Embryonic facial prominence (tissue), 1 donor: Measurements from ENCODE around the gene ATF6B.
"Not testable (repeated sequence)": the region's sequence is repeated elsewhere in the genome, so short reads cannot be mapped to it uniquely, and the experiment has no call there.

Experiments
- DNase-seq: peaks from one replicate; pipeline ENCODE4 v3.0.0-alpha.2; 2016; ENCODE audit errors: extremely low spot score

Gene ATF6B

DNA sequence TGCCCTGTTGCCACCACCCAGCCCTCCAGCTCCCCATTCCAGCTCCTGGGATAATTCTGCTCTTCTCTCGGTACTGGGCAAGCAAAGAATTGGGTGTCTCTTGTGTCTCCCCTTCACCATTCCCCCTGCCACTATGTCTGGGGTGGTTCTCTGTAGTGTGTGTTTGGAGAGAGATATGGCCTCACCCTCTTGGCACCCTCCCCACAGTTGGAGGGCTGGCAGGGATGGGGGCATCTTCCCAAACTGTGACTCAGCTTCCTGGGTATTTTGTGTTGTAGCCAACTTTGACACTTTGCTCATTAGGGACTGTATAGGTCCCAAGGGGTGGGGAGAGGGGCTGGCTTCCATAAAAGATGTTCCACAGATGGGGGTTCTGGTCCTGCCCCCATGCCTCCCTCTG, 20.6 kb downstream of the ATF6B start:
- DNase-seq, result no peak

DNA sequence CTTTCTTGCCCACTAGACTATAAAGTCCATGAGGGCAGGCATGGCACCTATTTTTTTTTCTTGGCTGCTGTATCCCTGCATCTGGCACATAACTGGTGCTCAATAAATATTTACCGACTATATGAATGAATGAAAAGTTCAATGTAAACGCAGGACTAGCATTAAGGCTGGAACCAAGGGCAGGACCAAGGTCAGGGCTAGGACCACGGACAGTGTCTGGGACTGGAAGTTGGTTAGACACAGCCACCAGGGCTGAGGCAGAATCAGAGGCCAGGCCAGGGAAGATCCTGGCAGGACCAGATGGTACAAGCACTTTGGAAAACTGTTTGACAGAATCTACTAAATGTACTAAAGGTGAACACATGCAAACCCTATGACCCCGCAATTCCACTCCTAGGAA, 22.6 kb downstream of the ATF6B start:
- no peak for DNase-seq

DNA sequence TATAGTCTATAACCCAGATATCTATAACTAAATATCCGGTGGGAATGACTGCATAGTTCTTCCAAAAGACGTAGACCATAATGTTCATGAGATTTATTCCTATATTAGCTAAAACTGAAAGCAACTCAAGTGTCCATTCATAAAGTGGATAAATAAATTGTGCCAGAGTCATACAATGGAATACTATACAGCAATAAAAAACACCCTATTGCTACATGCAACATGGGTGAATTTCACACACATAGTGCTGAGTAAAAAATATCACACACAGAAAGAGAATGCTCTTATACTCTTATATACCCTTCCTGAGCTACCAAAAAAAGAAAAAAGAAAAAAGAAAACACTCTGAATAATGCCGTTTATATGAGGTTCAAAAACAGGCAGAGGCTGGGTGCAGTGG, 25.8 kb downstream of the ATF6B start:
- DNase-seq, result no peak

DNA sequence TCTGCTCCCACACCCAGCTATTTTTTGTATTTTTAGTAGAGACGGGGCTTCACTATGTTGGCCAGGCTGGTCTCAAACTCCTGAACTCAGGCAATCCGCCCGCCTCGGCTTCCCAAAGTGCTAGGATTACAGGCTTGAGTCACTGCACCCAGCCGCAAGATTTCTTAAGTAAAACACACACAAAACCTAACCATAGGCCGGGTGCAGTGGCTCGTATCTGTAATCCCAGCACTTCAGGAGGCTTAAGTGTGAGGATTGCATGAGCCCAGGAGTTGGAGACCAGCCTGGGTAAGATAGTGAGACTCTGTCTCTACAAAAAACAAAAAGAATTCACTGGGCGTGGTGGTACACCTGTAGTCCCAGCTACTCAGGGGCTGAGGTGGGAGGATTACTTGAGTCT, 27.8 kb downstream of the ATF6B start:
- DNase-seq, result not testable (repeated sequence)

DNA sequence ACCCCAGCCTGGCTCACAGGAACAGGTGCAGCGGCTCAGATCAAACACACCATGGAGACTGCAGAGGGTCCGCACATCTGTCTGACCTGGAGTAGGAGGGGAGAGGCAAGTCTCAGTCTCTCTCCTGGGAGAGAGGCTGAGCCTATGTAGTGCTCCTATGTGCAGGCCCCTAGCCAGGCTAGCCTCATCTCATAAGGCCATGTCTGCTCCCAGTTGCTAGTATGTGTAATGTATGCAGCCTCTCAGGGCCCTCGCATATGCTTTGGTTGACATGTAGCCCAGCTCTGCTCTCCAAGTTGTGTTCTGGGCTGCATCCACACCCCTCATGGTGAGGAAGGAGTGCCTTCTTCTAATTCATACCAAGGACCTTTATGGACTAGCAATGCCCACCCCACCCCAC, 30.7 kb downstream of the ATF6B start:
- no peak for DNase-seq

DNA sequence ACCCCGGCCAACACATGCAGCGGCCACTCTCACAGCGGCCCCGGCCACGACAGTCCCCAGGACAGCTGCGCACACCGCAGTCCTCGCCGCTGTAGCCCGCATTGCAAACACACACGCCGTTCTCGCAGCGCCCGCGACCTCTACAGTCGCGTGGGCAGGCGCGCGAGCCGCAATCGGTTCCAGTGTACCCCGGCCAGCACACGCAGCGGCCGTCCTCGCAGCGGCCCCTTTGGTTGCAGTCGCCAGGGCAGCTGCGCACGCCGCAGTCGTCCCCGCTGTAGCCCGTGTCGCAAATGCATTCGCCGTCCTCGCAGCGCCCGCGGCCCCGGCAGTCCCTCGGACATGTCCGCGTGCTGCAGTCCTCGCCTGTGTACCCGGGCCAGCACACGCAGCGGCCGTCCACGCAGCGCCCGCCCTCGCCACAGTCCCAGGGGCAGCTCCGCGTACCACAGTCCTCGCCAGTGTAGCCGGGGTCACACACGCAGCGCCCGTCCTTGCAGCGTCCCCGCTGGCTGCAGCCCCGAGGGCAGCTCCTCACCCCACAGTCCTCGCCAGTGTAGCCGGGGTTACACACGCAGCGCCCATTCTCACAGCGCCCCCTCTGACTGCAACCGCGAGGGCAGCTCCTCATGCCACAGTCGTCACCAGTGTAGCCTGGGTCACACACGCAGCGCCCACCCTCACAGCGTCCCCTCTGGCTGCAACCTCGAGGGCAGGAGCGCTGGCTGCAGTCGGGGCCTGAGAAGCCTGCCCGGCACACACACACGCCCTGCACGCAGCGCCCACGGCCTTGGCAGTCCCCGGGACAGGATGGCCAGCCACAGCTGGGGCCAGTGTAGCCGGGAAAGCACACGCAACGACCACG, 31.4 kb downstream of the ATF6B start:
- no peak for DNase-seq

DNA sequence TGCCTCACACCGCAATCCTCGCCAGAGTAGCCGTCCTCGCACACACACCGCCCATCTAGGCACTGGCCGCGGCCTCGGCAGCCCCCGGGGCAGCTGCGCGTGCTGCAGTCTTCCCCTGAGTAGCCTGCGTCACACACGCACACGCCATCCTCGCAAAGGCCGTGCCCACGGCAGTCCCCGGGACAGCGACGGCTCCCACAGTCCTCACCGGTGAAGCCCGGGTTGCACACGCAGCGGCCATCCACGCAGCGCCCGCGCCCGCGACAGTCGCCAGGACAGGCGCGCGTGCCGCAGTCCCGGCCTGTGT, 32.0 kb downstream of the ATF6B start:
- DNase-seq, result no peak

DNA sequence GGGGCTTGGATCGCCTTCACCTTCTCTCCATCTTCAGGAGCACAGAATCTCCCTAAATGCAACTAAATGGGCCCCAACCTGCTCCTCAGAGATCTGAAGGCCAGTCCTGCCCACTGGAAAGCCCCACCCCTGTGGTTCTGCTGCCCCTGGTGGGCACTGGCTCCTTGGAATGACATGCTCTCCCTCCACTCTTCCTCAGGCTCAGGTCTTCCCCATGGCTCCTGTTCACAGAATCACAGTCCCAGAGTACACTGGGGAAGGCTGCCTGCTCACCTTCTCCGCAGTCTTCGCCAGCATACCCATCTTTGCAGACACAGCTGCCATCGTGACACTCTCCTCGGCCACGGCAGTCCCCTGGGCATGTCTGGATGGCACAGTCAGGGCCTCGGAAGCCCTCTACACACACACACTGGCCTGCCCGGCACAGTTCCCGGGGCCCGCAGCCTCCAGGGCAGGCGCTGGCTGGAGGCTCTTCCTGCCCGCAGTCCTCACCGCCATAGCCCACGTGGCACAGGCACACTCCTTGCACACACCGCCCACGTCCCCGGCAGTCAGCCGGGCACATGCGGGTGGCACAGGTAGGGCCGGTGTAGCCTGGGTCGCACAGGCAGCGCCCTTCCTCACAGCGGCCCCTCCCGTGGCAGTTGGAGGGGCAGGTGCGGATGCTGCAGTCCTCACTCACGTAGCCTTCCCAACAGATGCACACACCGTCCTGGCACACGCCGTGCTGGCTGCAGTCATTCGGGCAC, 32.5 kb downstream of the ATF6B start:
- DNase-seq, result no peak

DNA sequence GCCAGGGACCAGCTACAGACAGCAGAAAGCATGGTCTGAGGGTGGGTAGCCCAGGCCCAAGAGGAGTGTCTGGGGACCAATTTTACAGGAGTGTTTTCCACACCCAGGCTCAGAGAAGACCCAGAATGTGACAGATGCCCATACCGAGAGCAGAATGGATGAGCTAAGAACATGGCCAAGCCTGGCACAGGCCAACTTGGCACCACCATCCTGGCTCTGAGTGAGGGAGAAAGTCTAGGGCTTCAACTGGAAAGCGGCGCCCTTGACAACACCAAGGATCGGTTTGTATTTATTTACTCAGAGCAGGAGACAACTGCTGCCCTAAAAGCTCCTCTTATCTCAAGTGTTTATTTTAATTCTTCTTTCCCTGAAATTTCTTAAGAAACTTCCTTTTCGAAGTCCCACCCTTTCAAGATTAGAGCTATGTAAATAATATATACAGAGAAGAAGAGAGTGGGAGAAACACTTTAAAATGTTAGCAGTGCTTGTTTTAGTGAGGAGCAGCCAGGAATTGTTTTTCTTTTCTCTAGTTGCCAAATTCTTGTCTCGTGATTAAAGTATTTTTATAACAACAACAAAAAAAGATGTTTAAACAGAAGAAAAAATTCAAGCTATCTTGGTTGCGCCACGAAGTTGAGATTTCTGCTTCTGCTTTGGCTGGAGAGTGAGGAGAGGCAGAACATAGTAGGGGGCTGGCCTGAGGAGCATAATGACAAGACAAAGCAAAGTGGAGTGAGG, 35.1 kb downstream of the ATF6B start:
- no peak for DNase-seq

DNA sequence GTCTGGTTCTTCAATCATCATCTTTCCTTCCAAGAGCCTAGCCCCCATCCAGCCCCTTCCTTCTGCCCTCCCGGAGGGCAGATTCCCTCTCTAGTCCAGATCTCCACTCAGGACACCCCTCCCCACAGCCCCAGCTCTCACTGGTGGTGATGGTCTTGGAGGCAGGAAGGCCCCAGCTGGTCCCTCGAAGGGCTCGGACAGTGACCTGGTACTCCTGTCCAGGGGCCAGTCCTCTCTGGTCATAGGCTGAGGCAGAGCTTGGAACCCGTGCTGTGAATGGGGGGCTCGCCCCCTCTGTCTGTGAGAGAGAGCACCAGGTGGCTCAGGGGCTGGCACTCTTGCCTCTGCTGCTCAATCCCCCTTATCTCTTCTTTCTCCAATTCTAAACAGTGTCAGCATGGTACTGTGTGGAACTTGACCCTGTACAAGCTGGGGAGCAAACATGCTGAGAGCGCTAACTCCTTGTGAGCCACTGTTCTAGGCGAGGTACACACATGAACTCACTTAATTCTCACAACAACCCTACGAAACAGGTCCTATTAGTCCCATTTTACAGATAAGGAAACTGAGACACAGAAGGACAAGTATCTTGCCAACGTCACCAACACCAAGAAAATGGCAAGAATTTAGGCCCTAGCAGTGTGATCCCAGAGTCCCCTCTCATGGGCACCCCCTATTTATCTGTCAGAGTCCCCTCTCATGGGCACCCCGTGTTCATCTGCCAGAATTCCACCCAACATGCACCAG, 38.8 kb downstream of the ATF6B start:
- no peak for DNase-seq

DNA sequence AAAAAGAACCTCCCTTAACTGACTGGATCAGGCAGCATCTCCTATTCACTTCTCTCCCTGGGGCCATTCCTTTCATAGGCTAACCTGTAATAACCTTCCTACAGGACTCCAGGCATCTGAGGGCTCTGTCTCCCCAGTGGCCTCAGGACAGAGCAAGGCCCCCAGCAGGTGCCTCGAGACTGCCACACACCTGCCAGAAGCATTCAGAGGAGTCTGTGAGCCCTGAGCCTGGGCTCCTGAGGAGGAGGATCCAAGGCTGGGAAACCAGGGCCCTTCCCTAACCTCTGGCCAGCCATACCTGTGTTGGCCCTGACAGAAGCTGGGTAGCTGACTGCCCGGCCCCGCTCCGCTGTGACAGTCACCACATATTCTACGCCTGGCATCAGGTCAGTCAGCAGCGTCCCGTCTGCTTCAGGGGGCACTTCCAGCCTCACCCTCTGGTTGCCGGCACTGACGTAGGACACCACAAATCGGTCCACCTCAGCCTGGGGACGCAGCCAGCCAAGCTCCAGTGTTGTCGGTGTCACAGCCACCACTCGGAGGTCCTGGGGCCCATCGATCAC, 39.5 kb downstream of the ATF6B start:
- no peak for DNase-seq

DNA sequence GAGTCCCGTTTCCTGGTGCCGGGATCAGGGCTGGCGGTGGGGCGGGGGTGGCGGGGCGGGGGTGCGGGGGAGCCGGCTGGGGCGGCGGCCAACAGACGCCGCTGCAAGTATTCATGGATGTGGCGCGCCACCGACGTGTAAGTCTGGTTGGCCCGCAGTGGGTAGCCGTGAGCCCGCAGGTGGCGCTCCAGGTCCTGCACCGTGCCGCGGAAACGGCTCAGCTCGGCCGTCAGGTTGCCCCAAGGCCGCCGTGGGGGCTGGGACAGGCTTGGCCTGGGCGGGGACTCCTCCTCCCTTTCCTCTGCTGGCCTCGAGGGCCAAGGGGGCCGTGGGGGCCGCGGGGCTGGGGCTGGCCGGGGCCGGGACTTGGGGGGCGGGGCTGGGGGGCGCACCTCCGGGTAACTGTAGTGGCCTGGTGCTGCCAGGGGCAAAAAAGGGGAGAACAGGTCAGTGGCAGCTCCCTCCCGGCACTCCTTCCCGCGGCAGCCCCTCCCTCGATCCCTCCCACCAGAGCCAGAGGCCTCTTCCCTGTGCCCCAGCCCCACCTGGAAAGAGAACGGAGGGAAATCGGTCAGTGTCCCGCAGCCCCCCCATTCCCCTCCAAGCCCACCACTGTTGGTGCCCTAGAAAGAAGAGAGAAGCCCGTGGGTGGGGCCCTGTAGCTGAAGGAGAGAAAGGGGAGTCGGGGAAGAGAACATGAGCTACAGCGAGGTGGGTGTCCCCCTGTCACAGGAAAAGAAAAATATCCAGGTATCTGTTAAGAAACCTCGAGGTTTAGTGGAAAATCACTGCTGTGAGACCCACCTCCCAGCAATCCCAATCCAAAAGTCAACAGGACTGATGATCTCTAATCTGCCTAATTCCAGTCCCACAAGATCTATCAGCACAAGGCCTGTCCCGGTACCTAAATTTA, 40.2 kb downstream of the ATF6B start:
- no peak for DNase-seq

DNA sequence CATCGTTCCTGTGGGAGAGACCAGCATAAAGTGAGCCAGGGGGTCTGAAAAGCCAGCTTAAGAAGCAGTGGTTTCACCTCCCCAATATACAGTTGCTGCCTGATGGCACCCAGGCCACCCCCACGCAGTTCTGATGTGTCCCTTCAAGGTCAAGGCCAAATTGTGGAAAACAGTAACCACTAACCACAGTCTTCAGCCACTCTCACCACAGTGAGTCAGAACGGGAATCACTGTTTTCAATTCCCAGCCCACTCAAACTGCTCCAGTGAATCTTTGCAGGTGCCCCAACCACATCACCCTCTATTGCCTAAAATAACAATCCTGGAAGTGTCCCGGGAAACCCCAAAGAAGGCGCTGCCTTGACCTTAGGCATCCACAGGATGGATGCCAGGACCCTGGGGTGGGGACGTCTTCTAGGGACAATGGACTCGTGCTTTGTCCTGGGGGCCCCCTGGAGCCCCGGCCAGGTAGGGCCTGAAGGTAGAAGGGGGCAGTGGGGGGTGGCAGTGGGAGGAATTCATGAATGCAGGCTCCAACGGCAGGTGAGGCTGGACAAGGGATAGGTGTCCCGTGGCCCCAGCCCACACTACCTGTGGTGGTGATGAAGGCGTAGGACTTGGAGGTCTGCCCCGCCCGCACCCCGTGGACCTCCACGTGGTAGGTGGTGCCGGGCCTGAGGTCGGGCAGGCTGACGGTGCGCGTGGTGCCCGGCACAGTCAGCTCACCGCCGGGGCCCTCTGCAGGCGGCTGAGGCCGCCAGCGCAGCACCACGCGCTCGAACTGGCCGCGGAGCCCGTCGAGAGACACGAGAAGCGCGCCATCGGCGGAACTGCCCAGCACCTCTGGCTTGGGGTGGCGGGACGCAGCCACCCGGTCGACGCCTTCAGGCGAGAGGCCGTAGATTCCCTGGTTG, 41.1 kb downstream of the ATF6B start:
- no peak for DNase-seq

DNA sequence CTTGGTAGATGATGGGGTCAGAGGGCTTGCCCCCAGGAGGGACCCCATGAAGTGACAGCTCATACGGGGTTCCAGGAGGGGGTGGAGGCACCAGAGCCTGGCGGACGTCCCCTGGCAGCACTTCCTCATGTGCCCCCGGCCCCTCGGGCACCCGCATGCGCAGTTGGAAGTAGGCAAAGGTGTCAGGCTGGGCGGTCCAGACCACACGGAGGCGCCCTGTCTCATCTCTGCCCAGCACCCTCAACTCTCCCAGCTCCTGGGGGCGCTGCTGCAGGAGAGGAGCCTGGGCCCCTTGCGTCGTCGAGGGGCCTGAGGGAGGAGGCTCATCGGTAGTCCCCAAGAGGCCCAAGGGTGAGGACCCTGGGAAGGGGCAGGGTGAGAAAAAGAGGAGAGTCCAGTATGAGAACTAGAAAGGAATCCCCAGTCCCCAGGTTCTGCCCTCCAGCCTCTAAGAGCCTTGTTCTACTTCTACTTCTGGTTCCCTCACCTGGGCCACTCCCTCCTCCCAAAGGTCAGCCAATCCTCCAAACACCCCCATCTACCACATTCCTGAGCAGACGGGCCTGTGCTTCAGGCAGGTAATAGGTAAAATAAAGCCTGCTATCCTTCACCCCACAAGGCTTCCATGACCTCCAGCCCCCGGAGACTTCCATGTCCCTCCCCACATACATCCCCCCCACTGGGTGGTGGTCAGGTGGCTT, 42.1 kb downstream of the ATF6B start:
- no peak for DNase-seq

DNA sequence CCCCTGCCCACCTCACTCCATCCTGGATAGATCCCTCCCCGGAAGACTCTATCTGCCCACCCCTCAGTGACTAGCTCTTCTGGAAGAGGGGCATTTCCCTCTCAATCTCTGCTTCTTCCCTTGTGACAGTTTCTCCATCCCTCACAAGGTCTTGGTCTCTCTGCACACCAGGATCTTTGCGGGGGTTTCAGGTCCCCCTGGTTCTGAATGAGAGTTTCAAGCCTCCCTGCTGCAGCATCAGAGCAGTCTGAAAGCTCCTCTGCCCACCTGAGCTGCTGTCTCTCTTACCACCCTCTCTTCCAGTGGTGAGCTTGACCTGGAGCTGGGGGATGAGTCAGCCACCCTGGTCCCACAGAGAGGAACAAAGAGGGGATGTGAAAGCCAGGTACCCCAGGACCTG, 43.3 kb downstream of the ATF6B start:
- no peak for DNase-seq

DNA sequence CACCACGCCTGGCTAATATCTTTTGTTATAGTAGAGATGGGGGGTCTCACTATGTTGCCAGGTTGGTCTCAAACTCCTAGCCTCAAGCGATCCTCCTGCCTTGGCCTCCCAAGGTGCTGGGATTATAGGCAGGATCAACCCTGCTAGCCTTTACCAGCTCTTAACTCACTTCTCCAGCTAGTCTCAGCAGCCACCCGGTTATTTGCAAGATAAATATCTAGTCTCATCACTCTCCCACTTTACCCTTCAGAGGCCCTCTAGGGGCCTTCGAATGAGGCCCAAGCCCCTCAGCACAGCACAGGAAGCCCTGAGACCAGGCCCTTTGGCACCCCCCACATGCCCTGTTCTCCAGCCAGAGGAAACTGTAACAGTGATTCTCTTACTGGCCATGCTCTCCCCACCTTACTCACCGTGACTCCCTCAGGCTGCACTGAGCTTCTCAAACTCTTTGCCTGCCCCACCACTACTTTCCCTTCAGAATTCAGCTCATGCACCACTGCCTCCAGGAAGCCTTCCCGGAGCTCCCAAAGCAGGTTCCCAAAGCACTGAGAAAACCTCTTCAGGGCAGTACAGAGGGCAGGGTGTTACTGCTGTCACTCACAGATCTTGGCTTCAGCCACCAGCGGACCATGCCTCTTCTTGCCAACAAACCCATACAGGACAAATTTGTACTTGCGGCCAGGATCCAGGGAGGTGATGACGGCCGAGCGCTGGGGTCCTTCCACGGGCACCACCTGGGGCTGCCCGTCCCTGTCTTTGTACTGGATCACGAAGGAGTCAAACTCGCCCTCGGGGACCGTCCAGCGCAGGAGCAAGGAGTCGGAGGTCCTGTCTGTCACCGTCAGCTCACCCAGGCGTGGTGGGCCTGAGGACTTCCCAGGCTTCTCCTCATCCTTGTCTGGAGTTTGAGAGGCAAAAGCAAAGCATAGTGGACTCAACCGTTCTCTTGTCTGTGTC, 44.0 kb downstream of the ATF6B start:
- DNase-seq, result no peak

DNA sequence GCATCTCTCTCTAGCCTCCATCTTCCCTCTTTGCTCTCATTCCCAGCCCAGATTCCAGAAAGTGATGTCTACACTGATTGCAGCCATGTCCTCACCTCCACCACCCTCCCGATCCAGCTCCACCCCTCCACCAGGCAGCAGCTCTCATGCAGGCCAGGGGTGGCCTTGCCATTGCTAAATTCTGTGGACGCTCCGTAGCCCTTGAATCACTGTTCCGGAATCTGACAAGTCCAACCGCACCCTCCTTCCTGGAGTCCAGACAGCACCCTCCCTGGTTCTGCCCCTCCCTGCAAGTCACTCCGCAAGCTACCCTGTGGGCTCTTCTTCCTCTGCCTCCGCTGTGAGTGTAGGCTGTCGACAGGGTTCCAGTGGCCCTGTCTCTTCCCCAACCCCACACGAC, 45.1 kb downstream of the ATF6B start:
- no peak for DNase-seq

DNA sequence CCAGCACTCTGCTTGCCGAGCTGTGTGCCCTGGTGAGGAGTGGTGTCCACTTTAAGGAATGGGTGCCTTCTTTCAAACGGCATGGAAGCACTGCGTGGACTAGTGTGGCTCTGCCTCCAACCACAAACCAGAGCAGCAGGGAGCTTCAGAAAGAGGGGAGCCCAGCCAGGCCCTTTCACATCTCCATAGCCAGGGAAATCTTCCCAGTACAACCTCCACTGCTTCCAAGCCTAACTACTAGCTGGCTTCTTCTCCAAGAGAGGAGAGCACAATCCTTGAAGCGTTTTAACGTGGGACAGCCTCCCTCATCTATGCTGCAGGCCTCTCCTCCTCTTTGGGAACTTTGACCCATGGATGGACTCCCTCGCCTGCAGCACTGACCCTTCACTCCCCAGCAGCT, 45.6 kb downstream of the ATF6B start:
- DNase-seq, result no peak
